A549 (cell line): ENCODE measurements around the gene MYO1B. TPM values are rescaled to one million over a fixed set of nuclear protein-coding genes. Genes with fewer than 3 reads are reported as not detected.
A peak's percentile ranks its signal among the peaks of the same experiment; 100 is the strongest.

ENCODE experiments used
- ATAC-seq, 2 experiments: fragments of 200-7000 bp in 1 of 2; fragments of >200 bp in 1 of 2; cut with Nextera tagmentation in 1 of 2; cut with Tn5 transposase in 1 of 2; 3 replicates each; pipeline versions ENCODE4 v1.8.0 to v1.9.1; 2018 to 2020; ENCODE audit warnings: mild to moderate bottlenecking in 1 of 2, moderate library complexity in 1 of 2
- CTCF ChIA-PET: fragments of 300-600 bp; sonication (Branson Sonifier 250); formaldehyde crosslinking; extraction: SDS; loops from one replicate; lab custom pipeline; 2021; ENCODE audit warnings: antibody characterized with exemption, inconsistent platforms; lab: Yijun Ruan, JAX
- POLR2A ChIA-PET: fragments of 350-600 bp; formaldehyde crosslinking; extraction: SDS; loops from one replicate; lab custom pipeline; 2021; ENCODE audit warnings: antibody characterized with exemption, inconsistent platforms; lab: Yijun Ruan, JAX
- DNase-seq, 2 experiments: peaks; one replicate each; pipeline versions ENCODE4 v3.0.0 to v3.0.0-alpha.2; 2011 to 2016; ENCODE audit warnings: low read depth in 1 of 2, low spot score in 1 of 2
- FAIRE-seq: peaks from 2 replicates; lab custom pipeline; 2011; peaks lifted over from hg19 to GRCh38; lab: Jason Lieb, UNC
- H3K27ac ChIP-seq, 2 experiments: fragments of >200 bp; sonication (Bioruptor Twin); formaldehyde crosslinking; 3 replicates each; pipeline ENCODE4 v1.5.1; 2016 to 2017
- H3K4me1 ChIP-seq: fragments of >200 bp; sonication (Bioruptor Twin); formaldehyde crosslinking; 3 replicates; pipeline ENCODE4 v1.6.1; 2016
- H3K4me2 ChIP-seq: fragments of >200 bp; sonication (Bioruptor Twin); formaldehyde crosslinking; 3 replicates; pipeline ENCODE4 v1.6.1; 2016
- H3K4me3 ChIP-seq: fragments of >200 bp; sonication (Bioruptor Twin); formaldehyde crosslinking; 3 replicates; pipeline ENCODE4 v1.5.1; 2016
- H3K9me3 ChIP-seq: fragments of >200 bp; sonication (Bioruptor Twin); formaldehyde crosslinking; 3 replicates; pipeline ENCODE4 v1.6.1; 2016
- ATOH8 ChIP-seq: fragments of 250-450 bp; sonication (Bioruptor Pico); IDR thresholded peaks from 2 replicates; pipeline ENCODE4 v1.5.0; 2020; ENCODE audit warnings: low read depth, mild to moderate bottlenecking, moderate library complexity
- CBX2 ChIP-seq: fragments of 200-600 bp; sonication (generic); IDR thresholded peaks from 2 replicates; pipeline ENCODE4 v1.6.1; 2016; ENCODE audit warnings: low read depth, mild to moderate bottlenecking, borderline replicate concordance
- CEBPB ChIP-seq, 2 experiments: fragments of >200 bp in 1 of 2; sonication (Bioruptor Twin) in 1 of 2; formaldehyde crosslinking in 1 of 2; IDR thresholded peaks; 2 replicates each; pipeline ENCODE4 v1.6.1; 2012 to 2016
- CTCF ChIP-seq: fragments of >200 bp; sonication (Bioruptor Twin); formaldehyde crosslinking; IDR thresholded peaks from 3 replicates; pipeline ENCODE4 v1.5.1; 2016
- EHMT2 ChIP-seq: fragments of 200-600 bp; sonication (generic); IDR thresholded peaks from 2 replicates; pipeline ENCODE4 v1.6.1; 2016; ENCODE audit warnings: antibody characterized with exemption, low read depth, mild to moderate bottlenecking, moderate library complexity
- EP300 ChIP-seq, 2 experiments: fragments of >200 bp; sonication (Bioruptor Twin); formaldehyde crosslinking; IDR thresholded peaks; 2 replicates in 1 of 2; 3 replicates in 1 of 2; pipeline ENCODE4 v1.6.1; 2016 to 2017
- FOSL2 ChIP-seq, 2 experiments: fragments of 450-650 bp in 1 of 2; fragments of >200 bp in 1 of 2; sonication (Bioruptor Twin) in 1 of 2; formaldehyde crosslinking; IDR thresholded peaks; 2 replicates each; pipeline versions ENCODE4 v1.5.0 to v1.6.1; 2016 to 2020; ENCODE audit warnings: mild to moderate bottlenecking in 1 of 2, moderate library complexity in 1 of 2
- HOXA7 ChIP-seq: fragments of 250-450 bp; sonication (Bioruptor Pico); IDR thresholded peaks from 2 replicates; pipeline ENCODE4 v1.5.0; 2020; ENCODE audit warnings: mild to moderate bottlenecking, moderate library complexity
- HOXB5 ChIP-seq: fragments of 250-450 bp; sonication (Bioruptor Pico); IDR thresholded peaks from 2 replicates; pipeline ENCODE4 v1.5.0; 2020; ENCODE audit warnings: mild to moderate bottlenecking, moderate library complexity
- JUN ChIP-seq, 2 experiments: fragments of >200 bp; sonication (Bioruptor Twin); formaldehyde crosslinking; IDR thresholded peaks; 2 replicates in 1 of 2; 3 replicates in 1 of 2; pipeline ENCODE4 v1.6.1; 2016 to 2017
- JUNB ChIP-seq: fragments of >200 bp; sonication (Bioruptor Twin); formaldehyde crosslinking; IDR thresholded peaks from 2 replicates; pipeline ENCODE4 v1.6.1; 2016
- MAZ ChIP-seq: fragments of 150-350 bp; IDR thresholded peaks from 2 replicates; pipeline ENCODE4 v1.6.1; 2014; ENCODE audit warnings: antibody characterized with exemption, low read depth, low read length, borderline replicate concordance
- NPAS2 ChIP-seq: fragments of 250-450 bp; sonication (Bioruptor Pico); IDR thresholded peaks from 2 replicates; pipeline ENCODE4 v1.8.0; 2022; ENCODE audit warnings: mild to moderate bottlenecking, moderate library complexity, borderline replicate concordance
- NR3C1 ChIP-seq: fragments of >200 bp; sonication (Bioruptor Twin); formaldehyde crosslinking; IDR thresholded peaks from 3 replicates; pipeline ENCODE4 v1.6.1; 2017
- PBX3 ChIP-seq: IDR thresholded peaks from 2 replicates; pipeline ENCODE4 v1.6.1; 2012
- PHF8 ChIP-seq: fragments of 200-600 bp; sonication (generic); IDR thresholded peaks from 2 replicates; pipeline ENCODE4 v1.6.1; 2016; ENCODE audit warnings: low read depth, mild to moderate bottlenecking, antibody characterized with exemption, moderate library complexity, borderline replicate concordance
- POLR2AphosphoS2 ChIP-seq: conservative IDR thresholded peaks from 2 replicates; pipeline ENCODE4 v1.6.1; 2012; ENCODE audit warnings: low read length, improper control_type of control experiment, inconsistent platforms
- RAD21 ChIP-seq, 2 experiments: fragments of >200 bp in 1 of 2; sonication (Bioruptor Twin) in 1 of 2; formaldehyde crosslinking in 1 of 2; IDR thresholded peaks in 1 of 2; conservative IDR thresholded peaks in 1 of 2; 2 replicates in 1 of 2; 3 replicates in 1 of 2; pipeline ENCODE4 v1.6.1; 2012 to 2018; ENCODE audit warnings: inconsistent platforms in 1 of 2
- REST ChIP-seq: fragments of 200-600 bp; sonication (generic); IDR thresholded peaks from 2 replicates; pipeline ENCODE4 v1.6.1; 2016; ENCODE audit warnings: antibody characterized with exemption, mild to moderate bottlenecking, moderate library complexity
- SMC3 ChIP-seq: fragments of >200 bp; sonication (Bioruptor Twin); formaldehyde crosslinking; IDR thresholded peaks from 3 replicates; pipeline ENCODE4 v1.6.1; 2018; ENCODE audit warnings: inconsistent platforms
- ZFP36 ChIP-seq: fragments of 450-650 bp; IDR thresholded peaks from 2 replicates; pipeline ENCODE4 v1.6.1; 2014; ENCODE audit warnings: borderline replicate concordance; ENCODE audit not compliant: partially characterized antibody
- ZNF302 ChIP-seq: fragments of 250-450 bp; sonication (Bioruptor Pico); IDR thresholded peaks from 2 replicates; pipeline ENCODE4 v1.9.0; 2021; ENCODE audit warnings: inconsistent platforms, mild to moderate bottlenecking, moderate library complexity
- WGBS: methylation state at CpG from one replicate; pipeline ENCODE4 v1.1.6; 2017; ENCODE audit errors: missing lambda C conversion rate; 5-methylcytosine and 5-hydroxymethylcytosine counted together
- polyA plus RNA-seq, 4 experiments: library from polyadenylated mRNA; depleted of rRNA in 3 of 4; stranded (reverse); fragments of >200 nt; fragmentation: RNase III in 1 of 4; extraction: RNeasy Plus Mini Kit Qiagen cat#74134 plus additional on column Dnase treatment in 1 of 4; gene quantifications; 2 replicates in 3 of 4; 3 replicates in 1 of 4; pipeline ENCODE4 v1.2.3, GENCODE V29; 2011 to 2017
- TF ChIP-seq, protein P1 (sequence below): fragments of 250-450 bp; sonication (Bioruptor Pico); IDR thresholded peaks from 2 replicates; pipeline ENCODE4 v1.5.0; 2021; ENCODE audit warnings: mild to moderate bottlenecking, moderate library complexity, borderline replicate concordance

The MYO1B gene
- polyA plus RNA-seq, 2 of the 4 experiments (the other 2 are of a cell fraction), result 77.7 to 159 TPM

GRCh38 chr2:191320881-191321280, 75.7 kb downstream of the MYO1B start (continued):
- TF ChIP-seq CTCF, result no peak
- no peak for TF ChIP-seq HOXB5
- TF ChIP-seq POLR2AphosphoS2, result no peak
- TF ChIP-seq, all 56 proteins: peak for 0

GRCh38 chr2:191321861-191322662, 76.9 kb downstream of the MYO1B start:
- DNase-seq (no peak), FAIRE-seq (no peak), ATAC-seq (no peak)
- TF ChIP-seq PHF8 (no peak), CEBPB (IDR thresholded peaks at IDR 0.05) (no peak), RAD21 (conservative IDR thresholded peaks at IDR 0.05 in 1 of 2, IDR thresholded peaks at IDR 0.05 in 1 of 2) (no peak), PBX3 (no peak), ATOH8 (no peak), SMC3 (no peak), MAZ (no peak), REST (no peak)
- ChIA-PET POLR2A (no interaction called here), CTCF (no interaction called here)
- H3K27ac ChIP-seq, result peak overlapping the region in 1 of 2 experiments; percentile 3; a peak in 1 of 6 replicates
- H3K4me2 ChIP-seq, result peak overlapping the region; percentile 24; the same call in 2 of the 3 replicates
- H3K9me3 ChIP-seq, result peaks cover 3% of the 10 kb centered on the region; the same call in 1 of the 3 replicates
- no peak overlapping the region for H3K4me3 ChIP-seq
- WGBS, result 80% methylated on average over 4 of the region's 4 CpGs
- H3K4me1 ChIP-seq, result peaks cover 58% of the 10 kb centered on the region

DNA sequence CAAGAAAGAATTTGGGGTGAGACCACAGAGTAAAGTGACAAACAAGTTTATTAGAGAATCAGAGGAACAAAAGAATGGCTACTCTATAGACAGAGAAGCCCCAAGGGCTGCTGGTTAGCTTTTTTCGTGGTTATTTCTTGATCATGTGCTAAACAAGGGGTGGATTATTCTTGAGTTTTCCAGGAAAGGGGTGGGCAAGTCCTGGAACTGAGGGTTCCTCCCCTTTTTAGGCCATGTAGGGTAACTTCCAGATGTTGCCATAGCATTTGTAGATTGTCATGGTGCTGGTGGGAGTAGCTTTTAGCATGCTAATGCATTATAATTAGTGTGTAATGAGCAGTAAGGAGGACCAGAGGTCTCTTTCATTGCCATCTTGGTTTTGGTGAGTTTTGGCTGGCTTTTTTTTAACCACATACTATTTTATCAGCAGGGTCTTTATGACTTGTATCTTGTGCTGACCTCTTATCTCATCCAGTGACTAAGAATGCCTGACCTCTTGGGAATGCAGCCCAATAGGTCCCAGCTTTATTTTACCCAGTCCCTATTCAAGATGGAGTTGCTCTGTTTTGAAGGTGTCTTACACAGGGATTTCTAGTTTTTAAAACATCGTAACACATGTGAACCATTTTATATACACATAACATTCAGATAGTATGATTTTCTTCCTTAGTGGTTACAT, 77.8 kb downstream of the MYO1B start:
- WGBS, result 94% methylated on average over 2 of the region's 2 CpGs
- Histone ChIP-seq H3K4me1 (peaks cover 49% of the 10 kb centered on the region), H3K9me3 (peaks cover 3% of the 10 kb centered on the region; the same call in 1 of the 3 replicates), H3K4me2 (no peak overlapping the region), H3K4me3 (no peak overlapping the region), H3K27ac (no peak overlapping the region)
- no peak for DNase-seq
- no peak for FAIRE-seq
- POLR2A ChIA-PET, result no interaction called here
- CTCF ChIA-PET, result no interaction called here
- no peak for ATAC-seq
- TF ChIP-seq ZFP36, result no peak
- TF ChIP-seq CBX2, result no peak
- no peak for TF ChIP-seq EHMT2
- TF ChIP-seq ZNF302 (CRISPR knock-in tag), result no peak
- TF ChIP-seq NR3C1, result no peak
- TF ChIP-seq NPAS2 (CRISPR knock-in tag), result no peak
- no peak for TF ChIP-seq EP300 (IDR thresholded peaks at IDR 0.05)
- TF ChIP-seq JUN (IDR thresholded peaks at IDR 0.05), result no peak
- no peak for TF ChIP-seq SMC3
- TF ChIP-seq JUNB, result no peak
- TF ChIP-seq FOSL2 (IDR thresholded peaks at IDR 0.05), result no peak
- no peak for TF ChIP-seq FOSL2 (CRISPR knock-in tag; IDR thresholded peaks at IDR 0.05)
- TF ChIP-seq RAD21 (conservative IDR thresholded peaks at IDR 0.05 in 1 of 2, IDR thresholded peaks at IDR 0.05 in 1 of 2), result no peak
- TF ChIP-seq POLR2AphosphoS2, result no peak
- no peak for TF ChIP-seq CEBPB (IDR thresholded peaks at IDR 0.05)
- TF ChIP-seq HOXA7 (CRISPR knock-in tag), result no peak
- TF ChIP-seq, protein P1, sequence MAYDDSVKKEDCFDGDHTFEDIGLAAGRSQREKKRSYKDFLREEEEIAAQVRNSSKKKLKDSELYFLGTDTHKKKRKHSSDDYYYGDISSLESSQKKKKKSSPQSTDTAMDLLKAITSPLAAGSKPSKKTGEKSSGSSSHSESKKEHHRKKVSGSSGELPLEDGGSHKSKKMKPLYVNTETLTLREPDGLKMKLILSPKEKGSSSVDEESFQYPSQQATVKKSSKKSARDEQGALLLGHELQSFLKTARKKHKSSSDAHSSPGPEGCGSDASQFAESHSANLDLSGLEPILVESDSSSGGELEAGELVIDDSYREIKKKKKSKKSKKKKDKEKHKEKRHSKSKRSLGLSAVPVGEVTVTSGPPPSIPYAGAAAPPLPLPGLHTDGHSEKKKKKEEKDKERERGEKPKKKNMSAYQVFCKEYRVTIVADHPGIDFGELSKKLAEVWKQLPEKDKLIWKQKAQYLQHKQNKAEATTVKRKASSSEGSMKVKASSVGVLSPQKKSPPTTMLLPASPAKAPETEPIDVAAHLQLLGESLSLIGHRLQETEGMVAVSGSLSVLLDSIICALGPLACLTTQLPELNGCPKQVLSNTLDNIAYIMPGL, result no peak
